Mucosa of gallbladder (tissue), 1 donor: ENCODE measurements around the gene F5. TPM values are rescaled to one million over a fixed set of nuclear protein-coding genes. Genes with fewer than 3 reads are reported as not detected.
A peak's percentile ranks its signal among the peaks of the same experiment; 100 is the strongest.

Experiments used
- DNase-seq: peaks from one replicate; pipeline ENCODE4 v3.0.0-alpha.2; 2020; ENCODE audit warnings: low spot score
- total RNA-seq: library from RNA; stranded (reverse); gene quantifications from one replicate; pipeline ENCODE4 v1.2.1, GENCODE V29; 2021
- donor health status: DM: no; HTN: no; CAD: no.

The F5 gene
- total RNA-seq: 154 TPM

GRCh38 chr1:169586395-169587255 is at the start of gene F5:
TSS of gene F5 (minus strand) at chr1:169586481. CDS start at chr1:169586386, 95 bp downstream.
- DNase-seq: peak; percentile 81

GRCh38 chr1:169634877-169635276 is 48.6 kb upstream of the F5 start:
- no peak for DNase-seq

GRCh38 chr1:169634145-169634544 is 47.9 kb upstream of the F5 start:
- no peak for DNase-seq

- DNase-seq: no peak
Measured at GRCh38 chr1:169631249-169631648, 45.0 kb upstream of the F5 start.

- DNase-seq: no peak
Measured at GRCh38 chr1:169630006-169630405, 43.7 kb upstream of the F5 start, which contains the start of gene SELP. TSS of gene SELP (minus strand) at chr1:169630124. CDS start at chr1:169630074, 50 bp downstream.

GRCh38 chr1:169624912-169625311 is 38.6 kb upstream of the F5 start:
- DNase-seq: no peak

GRCh38 chr1:169624122-169624521 is 37.8 kb upstream of the F5 start:
- no peak for DNase-seq

GRCh38 chr1:169623132-169623926 is 37.0 kb upstream of the F5 start:
- DNase-seq: no peak

GRCh38 chr1:169620565-169620964 is 34.3 kb upstream of the F5 start:
- no peak for DNase-seq

- no peak for DNase-seq
Measured at GRCh38 chr1:169618367-169618766, 32.1 kb upstream of the F5 start.

GRCh38 chr1:169615803-169616202 is 29.5 kb upstream of the F5 start:
- no peak for DNase-seq

GRCh38 chr1:169610858-169611257 is 24.6 kb upstream of the F5 start:
- DNase-seq: no peak

- DNase-seq: peak; percentile 35
Measured at GRCh38 chr1:169610108-169610507, 23.8 kb upstream of the F5 start.

- DNase-seq: no peak
Measured at GRCh38 chr1:169608226-169608625, 21.9 kb upstream of the F5 start.

- no peak for DNase-seq
Measured at GRCh38 chr1:169604781-169605560, 18.7 kb upstream of the F5 start.

GRCh38 chr1:169601096-169601881 is 15.0 kb upstream of the F5 start:
- DNase-seq: no peak

GRCh38 chr1:169595764-169596711 is 9.8 kb upstream of the F5 start:
- DNase-seq: peak; percentile 26

GRCh38 chr1:169594391-169594790 is 8.1 kb upstream of the F5 start:
- no peak for DNase-seq

- no peak for DNase-seq
Measured at GRCh38 chr1:169590932-169591331, 4.7 kb upstream of the F5 start.
